HG03135 (cell line): ENCODE data around the gene LINGO3.

Experiments
- ATAC-seq: cut with Tn5 transposase; IDR thresholded peaks from one replicate; pipeline ENCODE4 v1.9.1; 2021; ENCODE audit warnings: mild to moderate bottlenecking, moderate library complexity; ENCODE audit not compliant: unreplicated experiment

LINGO3 gene

GRCh38 chr19:2306281-2306806 lies 1.6 kb downstream of the LINGO3 start:
- no peak for ATAC-seq

GRCh38 chr19:2305452-2306280 lies 2.3 kb downstream of the LINGO3 start:
- no peak for ATAC-seq

GRCh38 chr19:2303211-2303798 lies 4.6 kb downstream of the LINGO3 start:
- no peak for ATAC-seq

- ATAC-seq = no peak
Measured at GRCh38 chr19:2302319-2303210, 5.4 kb downstream of the LINGO3 start.

- no peak for ATAC-seq
Measured at GRCh38 chr19:2300533-2300932, 7.4 kb downstream of the LINGO3 start.

GRCh38 chr19:2296141-2296540 lies 11.8 kb downstream of the LINGO3 start:
- ATAC-seq = no peak

GRCh38 chr19:2294687-2295335 lies 13.1 kb downstream of the LINGO3 start:
- no peak for ATAC-seq

- ATAC-seq = no peak
Measured at GRCh38 chr19:2291185-2291751, 16.7 kb downstream of the LINGO3 start.

GRCh38 chr19:2290441-2291184 lies 17.3 kb downstream of the LINGO3 start:
- ATAC-seq = no peak

- no peak for ATAC-seq
Measured at GRCh38 chr19:2289714-2290435, 18.1 kb downstream of the LINGO3 start.

GRCh38 chr19:2288818-2289713 lies 18.9 kb downstream of the LINGO3 start:
- no peak for ATAC-seq

GRCh38 chr19:2288338-2288817 lies 19.6 kb downstream of the LINGO3 start:
- ATAC-seq = no peak

GRCh38 chr19:2287585-2288337 lies 20.2 kb downstream of the LINGO3 start:
- no peak for ATAC-seq

- no peak for ATAC-seq
Measured at GRCh38 chr19:2286402-2287140, 21.4 kb downstream of the LINGO3 start.

- ATAC-seq = no peak
Measured at GRCh38 chr19:2283835-2284507, 24.0 kb downstream of the LINGO3 start.

- no peak for ATAC-seq
Measured at GRCh38 chr19:2282862-2283237, 25.1 kb downstream of the LINGO3 start.
